Naive B cell (primary cell): Measurements from ENCODE around the gene PLIN1. TPM values are rescaled to one million over a fixed set of nuclear protein-coding genes. Genes with fewer than 3 reads are reported as not detected.
A peak's percentile ranks its signal among the peaks of the same experiment; 100 is the strongest.

ENCODE experiments used
- ATAC-seq, 2 donors: fragments of 150-1000 bp; cut with Tn5 transposase; 2 replicates each; pipeline ENCODE4 v1.10.0; 2021; ENCODE audit warnings: low read depth in 2 of 2, mild to moderate bottlenecking in 2 of 2, moderate library complexity in 2 of 2
- DNase-seq: peaks from one replicate; pipeline ENCODE4 v3.0.0; 2022
- H3K27ac Mint-ChIP-seq, 6 donors: one replicate each; pipeline ENCODE4 v1.8.0; 2020 to 2022; ENCODE audit warnings: mild to moderate bottlenecking in 6 of 6, mixed read lengths in 6 of 6, moderate library complexity in 5 of 6, inconsistent platforms in 2 of 6
- H3K27me3 Mint-ChIP-seq, 3 donors: one replicate each; pipeline ENCODE4 v1.8.0; 2021 to 2022; ENCODE audit warnings: mixed read lengths in 3 of 3, mild to moderate bottlenecking in 1 of 3
- H3K36me3 Mint-ChIP-seq, 2 donors: one replicate each; pipeline ENCODE4 v1.8.0; 2020 to 2022; ENCODE audit warnings: mixed read lengths in 2 of 2, inconsistent platforms in 1 of 2, mild to moderate bottlenecking in 1 of 2
- H3K4me1 Mint-ChIP-seq, 3 donors: one replicate each; pipeline ENCODE4 v1.8.0; 2020 to 2022; ENCODE audit warnings: mixed read lengths in 3 of 3, inconsistent platforms in 1 of 3, mild to moderate bottlenecking in 1 of 3, moderate library complexity in 1 of 3
- H3K4me3 Mint-ChIP-seq, 8 donors: one replicate each; pipeline ENCODE4 v1.8.0; 2020 to 2022; ENCODE audit warnings: mild to moderate bottlenecking in 8 of 8, mixed read lengths in 8 of 8, moderate library complexity in 8 of 8, inconsistent platforms in 2 of 8
- H3K9me3 Mint-ChIP-seq, 7 donors: one replicate each; pipeline ENCODE4 v1.8.0; 2020 to 2022; ENCODE audit warnings: mixed read lengths in 7 of 7, mild to moderate bottlenecking in 5 of 7, inconsistent platforms in 2 of 7, moderate library complexity in 1 of 7
- polyA plus RNA-seq, 6 donors: library from polyadenylated mRNA; unstranded; fragments of 300-500 nt; fragmentation: Illumina TruSeq; gene quantifications; one replicate each; pipeline ENCODE4 v1.2.3, GENCODE V29; 2021; ENCODE audit warnings: low read depth in 6 of 6

Gene PLIN1
- polyA plus RNA-seq, 6 donors from 2014 or later = 0.25 TPM; not detected in 5

DNA sequence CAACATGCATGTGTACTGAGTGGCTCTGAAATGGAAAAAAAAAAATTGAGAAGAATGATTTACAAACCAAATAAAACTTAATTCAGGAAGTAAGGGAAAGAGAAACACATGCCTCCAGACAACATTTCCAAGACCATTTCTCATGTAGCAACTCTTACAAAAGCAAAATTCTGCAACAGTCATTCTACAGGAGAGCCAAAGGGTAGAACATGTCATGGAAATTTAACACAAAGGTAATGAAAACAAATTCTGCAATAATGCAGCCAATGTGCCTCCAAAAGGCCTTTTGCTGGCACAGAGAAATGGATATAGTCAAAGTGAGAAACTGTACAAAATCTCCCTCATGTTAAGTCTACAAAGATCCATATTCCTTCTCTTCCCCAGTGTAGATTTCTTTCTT, 7.4 kb upstream of the PLIN1 start:
- H3K27me3 Mint-ChIP-seq = peaks cover 0 to 9% (median 0%) of the 10 kb centered on the region in 3 donors
- no peak for ATAC-seq
- H3K4me1 Mint-ChIP-seq = peaks cover 5 to 15% (median 12%) of the 10 kb centered on the region in 3 donors
- no peak overlapping the region for H3K4me3 Mint-ChIP-seq
- H3K9me3 Mint-ChIP-seq = peaks cover 0 to 3% (median 0%) of the 10 kb centered on the region in 7 donors
- peaks cover 8 to 27% of the 10 kb centered on the region in 2 donors for H3K36me3 Mint-ChIP-seq
- no peak overlapping the region for H3K27ac Mint-ChIP-seq
- DNase-seq = no peak

DNA sequence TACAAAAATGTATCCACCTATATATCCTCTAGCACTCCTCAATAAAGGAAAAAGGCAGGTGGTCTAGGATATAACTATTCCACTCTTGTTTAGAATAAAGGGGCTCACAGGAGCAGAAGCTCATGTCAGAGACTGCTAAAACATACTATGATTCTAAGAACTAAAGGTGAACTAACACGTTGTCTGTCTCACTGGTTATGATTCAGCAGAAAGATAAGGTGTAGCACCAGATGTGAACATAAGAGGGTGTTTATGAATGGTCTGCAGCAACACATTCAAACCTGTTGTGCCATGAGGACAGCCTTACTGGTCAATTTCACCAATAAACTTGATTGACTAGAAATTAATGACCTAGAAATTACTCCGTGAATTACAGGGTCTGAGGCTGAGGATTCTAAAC, 6.8 kb upstream of the PLIN1 start:
- Mint-ChIP-seq H3K4me1 (peaks cover 3 to 14% (median 10%) of the 10 kb centered on the region in 3 donors), H3K4me3 (no peak overlapping the region), H3K27ac (no peak overlapping the region), H3K9me3 (peaks cover 0 to 2% (median 0%) of the 10 kb centered on the region in 7 donors), H3K27me3 (peaks cover 0 to 9% (median 0%) of the 10 kb centered on the region in 3 donors), H3K36me3 (peaks cover 8 to 27% of the 10 kb centered on the region in 2 donors)
- no peak for ATAC-seq
- no peak for DNase-seq

DNA sequence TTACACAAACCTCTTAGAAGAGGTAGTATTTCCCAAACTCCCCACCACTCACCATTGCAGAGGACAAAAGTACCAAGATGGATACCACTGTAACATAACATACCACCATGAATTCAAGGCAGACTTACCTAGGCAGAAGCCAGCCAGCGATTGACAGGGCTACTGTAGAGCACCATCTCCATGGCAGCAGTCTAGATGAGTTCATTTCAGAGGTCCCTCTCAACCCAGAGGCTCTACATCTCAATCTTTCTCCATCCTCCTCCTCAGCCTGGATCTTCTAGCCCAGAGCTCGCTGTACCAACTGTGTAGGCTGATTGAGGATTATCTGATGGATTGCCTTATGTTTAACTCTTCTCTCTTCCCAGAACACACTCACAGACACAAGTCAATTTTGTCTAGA, 2.0 kb upstream of the PLIN1 start:
- H3K4me3 Mint-ChIP-seq = no peak overlapping the region
- no peak for DNase-seq
- H3K27me3 Mint-ChIP-seq = peaks cover 0 to 15% (median 0%) of the 10 kb centered on the region in 3 donors
- H3K4me1 Mint-ChIP-seq = no peaks in the 10 kb centered on the region
- peaks cover 8 to 27% of the 10 kb centered on the region in 2 donors for H3K36me3 Mint-ChIP-seq
- no peak for ATAC-seq
- no peak overlapping the region for H3K27ac Mint-ChIP-seq
- H3K9me3 Mint-ChIP-seq = no peaks in the 10 kb centered on the region

DNA sequence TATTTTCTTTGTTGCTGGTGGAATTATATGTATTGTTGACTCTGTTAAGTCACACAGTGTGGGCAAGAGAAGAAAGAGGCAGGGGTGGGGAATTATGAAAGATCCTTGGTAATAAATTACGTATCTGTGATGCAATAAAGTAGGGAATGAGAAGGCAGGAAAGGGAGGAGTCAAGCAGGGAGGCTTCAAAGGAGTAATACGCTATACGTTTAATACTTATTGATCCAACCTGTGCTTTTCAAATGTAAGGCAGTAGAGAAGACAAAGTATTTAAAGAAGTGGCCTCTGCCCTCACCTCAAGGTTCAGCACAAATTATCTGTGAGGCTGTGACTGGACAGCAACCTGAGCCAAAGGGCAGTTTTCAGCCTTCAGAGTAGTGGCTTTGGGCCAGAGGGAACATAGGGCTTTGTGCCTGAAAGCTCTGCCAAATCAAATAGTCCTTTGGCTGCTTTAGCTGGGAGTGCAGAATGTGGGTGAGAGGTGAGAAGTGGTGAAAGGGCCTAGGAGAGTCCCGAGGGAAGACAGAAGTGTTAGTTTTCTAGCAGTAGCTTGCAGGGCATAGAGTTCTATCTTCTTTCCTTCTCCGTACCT, 1.2 kb upstream of the PLIN1 start:
- Mint-ChIP-seq H3K4me1 (no peaks in the 10 kb centered on the region), H3K27me3 (peaks cover 0 to 15% (median 0%) of the 10 kb centered on the region in 3 donors), H3K4me3 (no peak overlapping the region), H3K9me3 (no peaks in the 10 kb centered on the region), H3K36me3 (peaks cover 3 to 24% of the 10 kb centered on the region in 2 donors), H3K27ac (peak overlapping the region in 1 of 6 donors; percentile 1)
- ATAC-seq (no peak), DNase-seq (no peak)

DNA sequence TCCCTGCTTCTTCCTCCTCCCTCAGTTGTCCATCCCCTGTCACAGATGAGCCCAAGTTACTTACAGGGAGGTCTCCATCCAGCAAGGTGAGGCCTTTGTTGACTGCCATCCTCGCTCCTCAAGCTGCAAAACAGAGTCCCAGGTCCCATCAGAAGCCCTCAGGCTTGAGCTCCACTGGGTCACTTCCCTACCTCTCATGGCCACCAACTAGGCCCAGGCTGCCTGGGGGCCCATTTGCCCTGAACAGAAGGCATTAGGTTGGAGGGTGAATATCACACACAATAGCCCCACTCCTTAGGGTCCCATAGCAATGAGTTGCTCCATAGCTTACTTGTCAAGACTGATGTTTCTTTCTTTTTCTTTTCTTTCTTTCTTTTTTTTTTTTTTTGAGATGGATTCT, 1.8 kb downstream of the PLIN1 start:
- Mint-ChIP-seq H3K4me1 (no peaks in the 10 kb centered on the region), H3K4me3 (no peak overlapping the region), H3K27ac (no peak overlapping the region), H3K36me3 (peaks cover 0 to 5% of the 10 kb centered on the region in 2 donors), H3K27me3 (peaks cover 0 to 19% (median 0%) of the 10 kb centered on the region in 3 donors), H3K9me3 (no peaks in the 10 kb centered on the region)
- DNase-seq (no peak), ATAC-seq (no peak)

DNA sequence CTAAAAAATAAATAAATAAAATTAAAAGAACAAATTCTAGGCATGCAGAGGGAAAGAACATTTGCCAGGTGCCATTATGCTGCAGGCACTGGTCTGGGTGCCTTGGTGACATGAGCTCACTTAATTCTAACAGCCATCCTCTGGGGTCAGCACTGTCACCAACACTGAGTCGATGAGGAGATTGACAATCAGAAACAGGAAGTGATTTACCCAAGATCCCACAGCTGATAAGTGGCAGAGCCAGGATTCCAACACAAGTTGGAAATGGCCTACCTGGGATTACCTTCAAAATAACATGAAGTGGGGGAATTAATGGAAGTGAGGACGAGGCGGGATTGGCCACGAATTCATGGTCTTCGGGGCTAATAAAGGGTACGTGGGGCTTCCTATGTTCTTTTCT, 3.6 kb downstream of the PLIN1 start:
- Mint-ChIP-seq H3K36me3 (no peaks in the 10 kb centered on the region), H3K9me3 (no peaks in the 10 kb centered on the region), H3K4me1 (no peaks in the 10 kb centered on the region), H3K27me3 (peaks cover 0 to 25% (median 3%) of the 10 kb centered on the region in 3 donors), H3K4me3 (no peak overlapping the region), H3K27ac (no peak overlapping the region)
- DNase-seq = no peak
- ATAC-seq = no peak

DNA sequence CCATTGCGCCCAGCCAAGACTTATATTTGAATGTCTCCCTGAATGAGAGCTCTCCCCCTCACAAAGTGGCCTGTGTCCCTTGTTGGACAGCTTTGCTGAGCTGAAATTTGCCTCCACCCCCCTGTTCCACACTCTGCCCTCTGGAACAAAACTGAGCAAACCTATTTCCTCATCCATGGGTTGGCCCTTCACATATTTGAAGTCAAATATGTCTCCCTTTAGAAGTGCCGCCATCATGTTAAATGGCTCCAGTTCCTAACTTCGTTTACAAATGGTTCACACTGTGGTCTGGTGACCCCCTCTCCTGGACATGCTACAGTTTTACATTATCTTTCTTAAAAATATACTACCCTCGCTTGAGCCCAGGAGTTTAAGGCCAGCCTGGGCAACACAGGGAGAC, 4.6 kb downstream of the PLIN1 start:
- H3K27me3 Mint-ChIP-seq = peaks cover 0 to 29% (median 7%) of the 10 kb centered on the region in 3 donors
- ATAC-seq (no peak), DNase-seq (no peak)
- no peak overlapping the region for H3K27ac Mint-ChIP-seq
- H3K4me3 Mint-ChIP-seq = no peak overlapping the region
- no peaks in the 10 kb centered on the region for H3K36me3 Mint-ChIP-seq
- no peaks in the 10 kb centered on the region for H3K4me1 Mint-ChIP-seq
- no peaks in the 10 kb centered on the region for H3K9me3 Mint-ChIP-seq

DNA sequence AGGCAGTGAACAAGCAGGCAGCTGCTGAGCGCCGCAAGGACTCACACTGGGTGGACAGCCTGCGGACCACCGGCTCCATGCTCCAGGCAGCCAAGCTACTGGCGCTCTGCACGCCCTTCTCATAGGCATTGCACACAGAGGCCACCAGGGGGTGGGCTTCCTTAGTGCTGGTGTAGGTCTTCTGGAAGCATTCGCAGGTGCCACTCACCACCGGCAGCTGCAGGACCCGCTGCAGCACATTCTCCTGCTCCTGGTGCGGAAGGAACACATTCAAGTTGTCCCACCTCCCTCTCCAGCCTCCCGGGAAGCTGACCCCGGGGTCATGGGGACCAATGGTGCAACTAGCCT, 6.0 kb downstream of the PLIN1 start:
- no peak overlapping the region for H3K27ac Mint-ChIP-seq
- H3K4me1 Mint-ChIP-seq = no peaks in the 10 kb centered on the region
- peaks cover 0 to 2% (median 0%) of the 10 kb centered on the region in 7 donors for H3K9me3 Mint-ChIP-seq
- DNase-seq = no peak
- no peak for ATAC-seq
- no peaks in the 10 kb centered on the region for H3K36me3 Mint-ChIP-seq
- peaks cover 3 to 26% (median 11%) of the 10 kb centered on the region in 3 donors for H3K27me3 Mint-ChIP-seq
- H3K4me3 Mint-ChIP-seq = no peak overlapping the region

DNA sequence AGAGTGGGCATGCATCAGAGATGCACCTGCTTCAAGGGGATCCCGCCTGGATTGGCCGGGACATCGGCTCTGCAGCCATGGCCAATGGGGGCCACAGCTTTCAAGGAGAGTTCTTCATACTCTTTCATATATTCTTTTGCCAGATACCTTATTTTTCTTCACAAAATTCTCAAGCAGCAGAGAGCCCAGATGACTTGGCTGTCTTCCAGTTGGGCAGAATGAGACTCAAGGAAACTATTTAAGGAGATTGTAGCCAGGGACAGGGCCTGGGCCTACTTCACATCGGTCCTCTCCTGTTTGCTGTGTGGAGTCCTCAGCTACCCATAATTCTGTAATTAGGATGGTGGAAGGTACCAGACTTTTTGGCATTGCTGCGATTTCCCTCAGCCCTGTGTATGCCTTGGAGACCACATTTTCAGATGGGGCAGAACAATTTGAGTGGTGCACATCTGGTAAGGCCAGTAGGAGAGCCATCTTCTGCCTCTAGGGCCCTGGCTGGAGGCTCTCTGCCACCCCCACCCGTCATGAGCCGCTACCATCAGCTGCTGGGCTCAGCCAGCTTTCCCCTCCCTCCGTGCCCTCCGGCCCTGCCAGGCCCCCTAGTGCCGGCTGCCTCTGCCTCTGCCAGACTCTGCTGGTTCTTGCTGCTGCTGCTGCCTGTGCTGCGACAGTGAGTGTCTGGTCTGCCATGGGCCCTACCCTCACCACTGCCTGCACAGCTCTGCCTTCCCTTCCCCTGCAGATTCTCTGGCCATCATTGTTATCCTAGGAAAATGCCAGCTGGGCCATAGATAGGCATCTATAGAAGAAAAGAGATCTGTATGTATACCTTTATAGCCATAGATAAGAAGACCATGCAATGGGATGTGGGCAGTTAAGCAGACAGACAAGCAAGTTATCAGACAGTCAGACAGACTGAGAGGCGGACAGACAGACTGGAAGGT, 6.7 kb downstream of the PLIN1 start:
- Mint-ChIP-seq H3K4me1 (no peaks in the 10 kb centered on the region), H3K9me3 (peaks cover 0 to 3% (median 0%) of the 10 kb centered on the region in 7 donors), H3K27ac (no peak overlapping the region), H3K36me3 (no peaks in the 10 kb centered on the region), H3K4me3 (no peak overlapping the region), H3K27me3 (peaks cover 7 to 32% (median 17%) of the 10 kb centered on the region in 3 donors)
- ATAC-seq (no peak), DNase-seq (no peak)

DNA sequence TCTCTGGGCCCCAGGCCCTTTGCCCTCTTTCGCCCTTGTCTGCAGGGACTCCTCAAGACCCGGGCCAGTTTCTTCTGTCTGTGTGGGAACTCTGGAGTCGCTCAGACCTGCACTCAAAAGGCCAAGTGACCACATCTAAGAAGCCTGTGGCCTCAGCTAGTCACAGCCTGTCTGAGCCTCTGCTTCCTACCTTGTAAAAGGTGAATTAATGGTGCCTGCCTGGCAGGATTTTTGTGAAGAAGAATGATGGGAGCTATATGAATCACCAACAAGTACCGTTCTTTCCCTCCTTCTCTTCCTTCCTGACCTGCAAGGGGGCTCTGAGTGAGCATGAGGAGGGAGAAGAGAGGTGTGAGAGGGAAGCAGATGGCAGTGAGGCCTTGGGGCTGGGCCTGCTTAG, 7.5 kb downstream of the PLIN1 start:
- H3K9me3 Mint-ChIP-seq = peaks cover 0 to 3% (median 0%) of the 10 kb centered on the region in 7 donors
- H3K36me3 Mint-ChIP-seq = no peaks in the 10 kb centered on the region
- H3K27me3 Mint-ChIP-seq = peaks cover 7 to 37% (median 25%) of the 10 kb centered on the region in 3 donors
- no peak overlapping the region for H3K27ac Mint-ChIP-seq
- H3K4me1 Mint-ChIP-seq = no peaks in the 10 kb centered on the region
- no peak overlapping the region for H3K4me3 Mint-ChIP-seq
- DNase-seq = no peak
- ATAC-seq = no peak

DNA sequence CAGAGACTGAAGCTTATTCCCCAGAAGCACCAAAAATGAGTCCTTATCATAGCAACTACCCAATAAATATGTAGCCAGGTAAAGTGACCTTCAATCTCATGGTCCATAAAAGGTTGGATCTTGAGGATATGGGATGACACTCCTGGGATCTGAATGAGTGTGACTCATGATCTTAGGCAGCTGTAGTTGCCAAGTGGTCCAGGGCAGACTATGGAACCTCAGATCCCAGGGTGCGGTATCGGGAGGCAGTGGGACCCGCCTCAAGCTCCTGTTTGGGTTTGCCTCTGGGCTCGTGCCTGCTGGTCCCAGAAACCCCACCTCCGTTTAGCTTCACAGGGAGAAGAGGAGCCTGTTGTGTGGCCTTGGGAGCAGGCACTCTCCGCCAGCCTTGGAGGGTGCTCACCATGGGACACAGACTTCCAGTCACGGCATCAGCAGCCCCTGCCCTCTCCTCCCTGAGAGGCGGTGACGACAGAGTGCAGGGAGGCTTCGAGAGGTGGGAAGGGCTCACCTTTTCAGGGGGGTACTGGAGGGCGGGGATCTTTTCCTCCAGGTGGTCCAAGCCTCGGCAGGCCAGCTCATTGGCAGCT, 8.1 kb downstream of the PLIN1 start:
- H3K4me1 Mint-ChIP-seq = no peaks in the 10 kb centered on the region
- no peak for ATAC-seq
- H3K4me3 Mint-ChIP-seq = no peak overlapping the region
- H3K27me3 Mint-ChIP-seq = peaks cover 7 to 43% (median 26%) of the 10 kb centered on the region in 3 donors
- H3K27ac Mint-ChIP-seq = no peak overlapping the region
- H3K36me3 Mint-ChIP-seq = no peaks in the 10 kb centered on the region
- peaks cover 0 to 3% (median 0%) of the 10 kb centered on the region in 7 donors for H3K9me3 Mint-ChIP-seq
- DNase-seq = no peak

DNA sequence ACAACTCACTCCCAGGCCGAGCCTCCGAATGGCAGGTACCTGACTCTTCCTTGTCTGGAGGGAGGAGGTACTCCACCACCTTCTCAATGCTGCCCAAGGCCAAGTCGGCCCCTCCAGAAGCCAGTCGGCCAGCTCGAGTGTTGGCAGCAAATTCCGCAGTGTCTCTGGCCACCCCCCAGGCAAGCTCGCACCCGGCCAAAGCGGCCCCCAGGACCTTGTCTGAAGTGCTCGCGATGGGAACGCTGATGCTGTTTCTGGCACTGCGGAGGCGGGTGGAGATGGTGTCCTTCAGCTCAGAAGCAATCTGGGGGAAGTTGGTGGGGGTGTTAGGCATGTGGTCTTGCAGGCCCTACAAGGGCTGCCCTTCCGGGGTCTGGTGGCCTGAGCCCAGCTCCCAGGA, 9.2 kb downstream of the PLIN1 start:
- no peak overlapping the region for H3K27ac Mint-ChIP-seq
- H3K4me1 Mint-ChIP-seq = peaks cover 0 to 1% (median under 1%) of the 10 kb centered on the region in 3 donors
- DNase-seq (no peak), ATAC-seq (no peak)
- peaks cover 0 to 3% (median 0%) of the 10 kb centered on the region in 7 donors for H3K9me3 Mint-ChIP-seq
- H3K4me3 Mint-ChIP-seq = no peak overlapping the region
- peaks cover 10 to 48% (median 29%) of the 10 kb centered on the region in 3 donors for H3K27me3 Mint-ChIP-seq
- H3K36me3 Mint-ChIP-seq = no peaks in the 10 kb centered on the region

DNA sequence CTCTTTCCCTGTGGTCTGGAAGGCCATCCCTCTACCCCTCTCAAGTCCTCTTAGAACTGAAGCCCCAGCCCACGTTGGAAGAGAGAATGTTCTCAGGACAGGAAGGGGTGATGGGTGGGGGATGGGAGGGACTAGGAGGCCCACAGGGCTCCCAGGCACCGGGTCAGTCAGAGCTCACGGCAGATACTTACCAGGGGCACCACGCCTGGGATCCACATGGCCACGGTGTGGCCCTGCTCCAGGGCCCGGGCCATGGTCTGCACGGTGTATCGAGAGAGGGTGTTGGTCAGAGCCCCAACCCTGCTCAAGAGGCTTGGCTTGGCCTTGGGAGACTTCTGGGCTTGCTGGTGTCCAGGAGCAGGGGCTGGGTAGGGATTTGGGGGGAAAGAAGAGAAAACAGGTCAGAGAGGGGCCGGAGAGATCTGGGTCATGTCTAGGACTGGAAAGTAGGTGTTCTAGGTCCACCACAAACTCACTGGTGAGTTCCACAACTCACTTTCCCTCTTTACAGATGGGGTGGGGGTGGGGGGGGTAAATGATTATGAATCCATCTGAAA, 9.8 kb downstream of the PLIN1 start:
- no peak overlapping the region for H3K4me3 Mint-ChIP-seq
- DNase-seq (no peak), ATAC-seq (no peak)
- peaks cover 0 to 4% (median 4%) of the 10 kb centered on the region in 3 donors for H3K4me1 Mint-ChIP-seq
- peaks cover 16 to 53% (median 35%) of the 10 kb centered on the region in 3 donors for H3K27me3 Mint-ChIP-seq
- H3K9me3 Mint-ChIP-seq = peaks cover 0 to 3% (median 0%) of the 10 kb centered on the region in 7 donors
- no peak overlapping the region for H3K27ac Mint-ChIP-seq
- H3K36me3 Mint-ChIP-seq = no peaks in the 10 kb centered on the region
